K562 (cell line): ENCODE measurements around the gene CACNA1S. TPM values are rescaled to one million over a fixed set of nuclear protein-coding genes. Genes with fewer than 3 reads are reported as not detected.

ENCODE experiments used
- BCL6 ChIP-seq: fragments of 250-450 bp; sonication (Bioruptor Pico); IDR thresholded peaks from 2 replicates; pipeline ENCODE4 v1.4.0; 2020
- BCOR ChIP-seq: fragments of 450-650 bp; IDR thresholded peaks from 2 replicates; pipeline ENCODE4 v1.6.1; 2016
- BRD9 ChIP-seq: fragments of 450-650 bp; IDR thresholded peaks from 2 replicates; pipeline ENCODE4 v1.6.1; 2018; ENCODE audit warnings: low read depth; ENCODE audit not compliant: partially characterized antibody
- CBFB ChIP-seq: sonication (generic); formaldehyde crosslinking; IDR thresholded peaks from 2 replicates; pipeline ENCODE4 v1.4.0; 2020; ENCODE audit warnings: mild to moderate bottlenecking, missing genetic modification reagents
- CTCFL ChIP-seq: IDR thresholded peaks from 2 replicates; pipeline ENCODE4 v1.6.1; 2011; ENCODE audit warnings: borderline replicate concordance, low read depth, mild to moderate bottlenecking, moderate library complexity, low read length; ENCODE audit not compliant: insufficient read depth, poor library complexity, severe bottlenecking
- ELF1 ChIP-seq: fragments of 200-800 bp; sonication (Bioruptor generic); IDR thresholded peaks from 2 replicates; pipeline ENCODE4 v1.6.1; 2016; ENCODE audit warnings: missing genetic modification characterization, missing compliant biosample characterization
- ELF4 ChIP-seq: fragments of 450-650 bp; formaldehyde crosslinking; IDR thresholded peaks from 2 replicates; pipeline ENCODE4 v1.4.0; 2022; ENCODE audit warnings: missing genetic modification characterization
- FOXA1 ChIP-seq: fragments of 450-650 bp; IDR thresholded peaks from 2 replicates; pipeline ENCODE4 v1.6.1; 2016; ENCODE audit warnings: mild to moderate bottlenecking, borderline replicate concordance
- HDAC8 ChIP-seq: fragments of 450-650 bp; IDR thresholded peaks from 2 replicates; pipeline ENCODE4 v1.6.1; 2016; ENCODE audit warnings: mild to moderate bottlenecking, missing genetic modification characterization, moderate library complexity, missing compliant biosample characterization
- HOXB6 ChIP-seq: fragments of 250-450 bp; sonication (Bioruptor Pico); IDR thresholded peaks from 2 replicates; pipeline ENCODE4 v1.5.1; 2022; ENCODE audit warnings: mild to moderate bottlenecking, borderline replicate concordance
- MCM7 ChIP-seq, 2 experiments: fragments of 450-650 bp; IDR thresholded peaks; 2 replicates each; pipeline ENCODE4 v1.6.1; 2016 to 2018
- RAD21 ChIP-seq, 2 experiments: fragments of 250-450 bp in 1 of 2; fragments of 450-650 bp in 1 of 2; sonication (Bioruptor Pico) in 1 of 2; formaldehyde crosslinking in 1 of 2; IDR thresholded peaks in 1 of 2; conservative IDR thresholded peaks in 1 of 2; 2 replicates each; pipeline versions ENCODE4 v1.4.0 to v1.8.0; 2020 to 2022; ENCODE audit warnings: mild to moderate bottlenecking in 2 of 2, moderate library complexity in 1 of 2
- SRF ChIP-seq, 2 experiments: fragments of 250-450, 450-650 bp in 1 of 2; sonication (Bioruptor Pico) in 1 of 2; sonication (generic) in 1 of 2; formaldehyde crosslinking; IDR thresholded peaks; 2 replicates each; pipeline versions ENCODE4 v1.5.0 to v1.5.1; 2020 to 2022; ENCODE audit warnings: mild to moderate bottlenecking in 1 of 2, missing genetic modification reagents in 1 of 2
- STAG1 ChIP-seq: sonication (generic); formaldehyde crosslinking; IDR thresholded peaks from 2 replicates; pipeline ENCODE4 v1.5.0; 2020; ENCODE audit warnings: missing genetic modification reagents, borderline replicate concordance
- ZNF277 ChIP-seq: fragments of 250-450 bp; sonication (Bioruptor Pico); IDR thresholded peaks from 2 replicates; pipeline ENCODE4 v1.8.0; 2022; ENCODE audit warnings: inconsistent platforms, mild to moderate bottlenecking, moderate library complexity, borderline replicate concordance
- polyA plus RNA-seq, 8 experiments: library from polyadenylated mRNA; depleted of rRNA in 4 of 8; stranded (reverse) in 5 of 8; unstranded in 3 of 8; fragments of >200 nt; fragmentation: Nextera tagmentation in 2 of 8; fragmentation: Illumina TruSeq in 1 of 8; extraction: Ambion mirVana in 2 of 8; extraction: Trizol in 1 of 8; gene quantifications; 2 replicates each; pipeline versions ENCODE4 v1.2.1 to v1.2.3, GENCODE V29; 2011 to 2014; ENCODE audit warnings: inconsistent platforms in 1 of 8, missing spikeins in 1 of 8
- total RNA-seq, 7 experiments: library from RNA; depleted of rRNA in 6 of 7; stranded (reverse); fragments of >200 nt in 6 of 7; fragmentation: Illumina TruSeq in 2 of 7; extraction: Trizol in 2 of 7; gene quantifications; 2 replicates each; pipeline versions ENCODE4 v1.2.1 to v1.2.3, GENCODE V29; 2011 to 2021; ENCODE audit warnings: low replicate concordance in 1 of 7
- TF ChIP-seq, protein P1 (sequence below): fragments of 250-450 bp; sonication (Bioruptor Pico); IDR thresholded peaks from 2 replicates; pipeline ENCODE4 v1.4.0; 2020; ENCODE audit warnings: mild to moderate bottlenecking, moderate library complexity, borderline replicate concordance

CACNA1S gene
- total and polyA plus RNA-seq, 9 of the 15 experiments (the other 6 are each of a cell fraction or from before 2014, with no cell fraction given), result not detected

- TF ChIP-seq CTCFL (peak; percentile 57), STAG1 (CRISPR knock-in tag) (peak; percentile 23; the same call in 1 of the 2 replicates), FOXA1 (no peak), RAD21 (CRISPR knock-in tag; conservative IDR thresholded peaks at IDR 0.05 in 1 of 2, IDR thresholded peaks at IDR 0.05 in 1 of 2) (peak; percentile 74 to 88), ELF1 (tag) (no peak), SRF (CRISPR knock-in tag; IDR thresholded peaks at IDR 0.05) (no peak), ZNF277 (CRISPR knock-in tag) (no peak), MCM7 (IDR thresholded peaks at IDR 0.05) (no peak), BRD9 (no peak), HDAC8 (no peak), BCOR (no peak), ELF4 (no peak), HOXB6 (no peak), BCL6 (no peak), CBFB (CRISPR knock-in tag) (no peak)
- TF ChIP-seq, protein P1, sequence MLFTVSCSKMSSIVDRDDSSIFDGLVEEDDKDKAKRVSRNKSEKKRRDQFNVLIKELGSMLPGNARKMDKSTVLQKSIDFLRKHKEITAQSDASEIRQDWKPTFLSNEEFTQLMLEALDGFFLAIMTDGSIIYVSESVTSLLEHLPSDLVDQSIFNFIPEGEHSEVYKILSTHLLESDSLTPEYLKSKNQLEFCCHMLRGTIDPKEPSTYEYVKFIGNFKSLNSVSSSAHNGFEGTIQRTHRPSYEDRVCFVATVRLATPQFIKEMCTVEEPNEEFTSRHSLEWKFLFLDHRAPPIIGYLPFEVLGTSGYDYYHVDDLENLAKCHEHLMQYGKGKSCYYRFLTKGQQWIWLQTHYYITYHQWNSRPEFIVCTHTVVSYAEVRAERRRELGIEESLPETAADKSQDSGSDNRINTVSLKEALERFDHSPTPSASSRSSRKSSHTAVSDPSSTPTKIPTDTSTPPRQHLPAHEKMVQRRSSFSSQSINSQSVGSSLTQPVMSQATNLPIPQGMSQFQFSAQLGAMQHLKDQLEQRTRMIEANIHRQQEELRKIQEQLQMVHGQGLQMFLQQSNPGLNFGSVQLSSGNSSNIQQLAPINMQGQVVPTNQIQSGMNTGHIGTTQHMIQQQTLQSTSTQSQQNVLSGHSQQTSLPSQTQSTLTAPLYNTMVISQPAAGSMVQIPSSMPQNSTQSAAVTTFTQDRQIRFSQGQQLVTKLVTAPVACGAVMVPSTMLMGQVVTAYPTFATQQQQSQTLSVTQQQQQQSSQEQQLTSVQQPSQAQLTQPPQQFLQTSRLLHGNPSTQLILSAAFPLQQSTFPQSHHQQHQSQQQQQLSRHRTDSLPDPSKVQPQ, result no peak
Observed at GRCh38 chr1:201085902-201086735, 26.1 kb downstream of the CACNA1S start (continued).
